Stimulated activated CD8-positive, alpha-beta memory T cell treated with anti-CD3 and anti-CD28 coated beads, Interleukin-15, amount 100 ng/mL, for 24 hours (primary cell): Measurements from ENCODE around the gene SLC35E3.
"Not testable (repeated sequence)": the region's sequence is repeated elsewhere in the genome, so short reads cannot be mapped to it uniquely, and the experiment has no call there.

Source experiments
- DNase-seq: peaks from one replicate; pipeline ENCODE4 v3.0.0-alpha.2; 2020; ENCODE audit warnings: low read depth

SLC35E3 gene

GRCh38 chr12:68814490-68815231 is 68.7 kb downstream of the SLC35E3 start:
- DNase-seq = no peak

- DNase-seq = no peak
Observed at GRCh38 chr12:68815232-68815927, 69.4 kb downstream of the SLC35E3 start.

GRCh38 chr12:68815928-68816800 is 70.2 kb downstream of the SLC35E3 start:
- no peak for DNase-seq

GRCh38 chr12:68819481-68819880 is 73.5 kb downstream of the SLC35E3 start:
- DNase-seq = not testable (repeated sequence)

GRCh38 chr12:68821357-68822188 is 75.6 kb downstream of the SLC35E3 start:
- no peak for DNase-seq

- DNase-seq = no peak
Observed at GRCh38 chr12:68823696-68824095, 77.7 kb downstream of the SLC35E3 start.

GRCh38 chr12:68824131-68824530 is 78.2 kb downstream of the SLC35E3 start:
- DNase-seq = no peak

GRCh38 chr12:68824597-68825250 is 78.7 kb downstream of the SLC35E3 start:
- DNase-seq = no peak

- no peak for DNase-seq
Observed at GRCh38 chr12:68825569-68826217, 79.7 kb downstream of the SLC35E3 start.

- DNase-seq = no peak
Observed at GRCh38 chr12:68827895-68828671, 82.1 kb downstream of the SLC35E3 start.

- DNase-seq = no peak
Observed at GRCh38 chr12:68828672-68829068, 82.7 kb downstream of the SLC35E3 start.
